ENCODE data around the gene CNPY1. TPM values are rescaled to one million over a fixed set of nuclear protein-coding genes. Genes with fewer than 3 reads are reported as not detected.

The CNPY1 gene
- total RNA-seq, 1 donor: not detected

GRCh38 chr7:155531681-155532080 is 14.7 kb downstream of the CNPY1 start:
- TF ChIP-seq, protein P1, sequence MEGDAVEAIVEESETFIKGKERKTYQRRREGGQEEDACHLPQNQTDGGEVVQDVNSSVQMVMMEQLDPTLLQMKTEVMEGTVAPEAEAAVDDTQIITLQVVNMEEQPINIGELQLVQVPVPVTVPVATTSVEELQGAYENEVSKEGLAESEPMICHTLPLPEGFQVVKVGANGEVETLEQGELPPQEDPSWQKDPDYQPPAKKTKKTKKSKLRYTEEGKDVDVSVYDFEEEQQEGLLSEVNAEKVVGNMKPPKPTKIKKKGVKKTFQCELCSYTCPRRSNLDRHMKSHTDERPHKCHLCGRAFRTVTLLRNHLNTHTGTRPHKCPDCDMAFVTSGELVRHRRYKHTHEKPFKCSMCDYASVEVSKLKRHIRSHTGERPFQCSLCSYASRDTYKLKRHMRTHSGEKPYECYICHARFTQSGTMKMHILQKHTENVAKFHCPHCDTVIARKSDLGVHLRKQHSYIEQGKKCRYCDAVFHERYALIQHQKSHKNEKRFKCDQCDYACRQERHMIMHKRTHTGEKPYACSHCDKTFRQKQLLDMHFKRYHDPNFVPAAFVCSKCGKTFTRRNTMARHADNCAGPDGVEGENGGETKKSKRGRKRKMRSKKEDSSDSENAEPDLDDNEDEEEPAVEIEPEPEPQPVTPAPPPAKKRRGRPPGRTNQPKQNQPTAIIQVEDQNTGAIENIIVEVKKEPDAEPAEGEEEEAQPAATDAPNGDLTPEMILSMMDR (IDR thresholded peaks at IDR 0.05; ENCODE audit: insufficient read depth, low read length): no peak
- H3K4me3 ChIP-seq (ENCODE audit: low read depth, low read length): no peak overlapping the region
- DNase-seq (ENCODE audit: low read depth): no peak

GRCh38 chr7:155530601-155531000 is 15.8 kb downstream of the CNPY1 start:
- TF ChIP-seq, protein P1 (IDR thresholded peaks at IDR 0.05; ENCODE audit: insufficient read depth, low read length): no peak
- no peak overlapping the region for H3K4me3 ChIP-seq (ENCODE audit: low read depth, low read length)
- DNase-seq (ENCODE audit: low read depth): no peak

DNA sequence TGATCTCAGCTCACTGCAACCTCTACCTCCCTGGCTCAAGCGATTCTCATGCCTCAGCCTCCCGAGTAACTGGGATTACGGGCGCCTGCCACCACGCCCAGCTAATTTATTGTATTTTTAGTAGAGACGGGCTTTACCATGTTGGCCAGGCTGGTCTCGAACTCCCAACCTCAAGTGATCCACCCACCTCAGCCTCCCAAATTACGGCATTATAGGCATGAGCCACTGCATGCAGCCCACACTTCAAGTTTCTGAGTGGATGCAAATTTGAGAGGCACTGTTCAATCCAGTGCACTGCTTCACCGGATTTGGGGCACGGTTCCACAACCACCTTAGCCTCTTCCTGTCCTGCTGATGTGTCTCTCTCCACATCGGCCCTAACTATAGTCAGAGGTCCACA is 16.5 kb downstream of the CNPY1 start:
- TF ChIP-seq, protein P1 (IDR thresholded peaks at IDR 0.05; ENCODE audit: insufficient read depth, low read length): no peak
- H3K4me3 ChIP-seq (ENCODE audit: low read depth, low read length): no peak overlapping the region
- DNase-seq (ENCODE audit: low read depth): no peak

GRCh38 chr7:155529346-155529745 is 17.0 kb downstream of the CNPY1 start:
- no peak overlapping the region for H3K4me3 ChIP-seq (ENCODE audit: low read depth, low read length)
- TF ChIP-seq, protein P1 (IDR thresholded peaks at IDR 0.05; ENCODE audit: insufficient read depth, low read length): no peak
- no peak for DNase-seq (ENCODE audit: low read depth)

- no peak for DNase-seq (ENCODE audit: low read depth)
- no peak overlapping the region for H3K4me3 ChIP-seq (ENCODE audit: low read depth, low read length)
- TF ChIP-seq, protein P1 (IDR thresholded peaks at IDR 0.05; ENCODE audit: insufficient read depth, low read length): no peak
Observed at GRCh38 chr7:155527664-155528063, 18.7 kb downstream of the CNPY1 start.

GRCh38 chr7:155526225-155526624 is 20.1 kb downstream of the CNPY1 start:
- TF ChIP-seq, protein P1 (IDR thresholded peaks at IDR 0.05; ENCODE audit: insufficient read depth, low read length): no peak
- DNase-seq (ENCODE audit: low read depth): no peak
- no peak overlapping the region for H3K4me3 ChIP-seq (ENCODE audit: low read depth, low read length)

- H3K4me3 ChIP-seq (ENCODE audit: low read depth, low read length): no peak overlapping the region
- TF ChIP-seq, protein P1 (IDR thresholded peaks at IDR 0.05; ENCODE audit: insufficient read depth, low read length): no peak
- DNase-seq (ENCODE audit: low read depth): no peak
Observed at GRCh38 chr7:155524018-155524556, 22.3 kb downstream of the CNPY1 start.

Data from fibroblast of the aortic adventitia (primary cell).